HG03045 (cell line): ENCODE data around the gene CSAG3.

Experiments
- ATAC-seq: cut with Tn5 transposase; IDR thresholded peaks from one replicate; pipeline ENCODE4 v1.9.1; 2021; ENCODE audit warnings: mild to moderate bottlenecking, moderate library complexity; ENCODE audit not compliant: unreplicated experiment

CSAG3 gene

DNA sequence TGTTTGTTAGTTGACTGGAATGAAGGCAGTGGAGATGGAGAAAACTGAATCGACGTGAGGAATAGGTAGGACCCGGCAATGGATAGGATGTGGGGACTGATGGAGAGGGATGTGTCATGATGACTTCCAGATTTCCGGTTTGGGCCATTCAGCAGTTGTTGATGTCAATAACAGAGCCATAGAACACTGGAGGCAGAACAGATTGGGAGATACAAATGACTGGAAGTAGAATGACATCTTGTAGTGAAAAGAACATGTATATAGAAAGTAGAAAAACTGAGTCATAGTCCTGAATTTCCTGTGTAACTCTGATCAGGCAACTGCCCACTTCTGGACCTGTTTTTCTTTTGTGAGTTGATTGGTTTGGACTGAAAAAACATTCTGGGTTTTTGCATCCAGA is 47.0 kb downstream of the CSAG3 start:
- no peak for ATAC-seq
